Fibroblast of skin of back (primary cell): ENCODE results near the gene RAET1E. TPM values are rescaled to one million over a fixed set of nuclear protein-coding genes. Genes with fewer than 3 reads are reported as not detected.
"Not testable (repeated sequence)": the region's sequence is repeated elsewhere in the genome, so short reads cannot be mapped to it uniquely, and the experiment has no call there.

Source experiments
- DNase-seq: peaks from one replicate; pipeline ENCODE4 v3.0.0-alpha.2; 2013
- polyA plus RNA-seq, 2 experiments: library from polyadenylated mRNA; unstranded; fragments of 120-200 nt; gene quantifications; one replicate each; pipeline ENCODE4 v1.2.1, GENCODE V29; 2013; ENCODE audit not compliant: insufficient read length in 2 of 2

The RAET1E gene, protein sequence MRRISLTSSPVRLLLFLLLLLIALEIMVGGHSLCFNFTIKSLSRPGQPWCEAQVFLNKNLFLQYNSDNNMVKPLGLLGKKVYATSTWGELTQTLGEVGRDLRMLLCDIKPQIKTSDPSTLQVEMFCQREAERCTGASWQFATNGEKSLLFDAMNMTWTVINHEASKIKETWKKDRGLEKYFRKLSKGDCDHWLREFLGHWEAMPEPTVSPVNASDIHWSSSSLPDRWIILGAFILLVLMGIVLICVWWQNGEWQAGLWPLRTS
- not detected for polyA plus RNA-seq (2013, experiment 1 of 2; ENCODE audit: insufficient read length)
- not detected for polyA plus RNA-seq (2013, experiment 2 of 2; ENCODE audit: insufficient read length)

DNA sequence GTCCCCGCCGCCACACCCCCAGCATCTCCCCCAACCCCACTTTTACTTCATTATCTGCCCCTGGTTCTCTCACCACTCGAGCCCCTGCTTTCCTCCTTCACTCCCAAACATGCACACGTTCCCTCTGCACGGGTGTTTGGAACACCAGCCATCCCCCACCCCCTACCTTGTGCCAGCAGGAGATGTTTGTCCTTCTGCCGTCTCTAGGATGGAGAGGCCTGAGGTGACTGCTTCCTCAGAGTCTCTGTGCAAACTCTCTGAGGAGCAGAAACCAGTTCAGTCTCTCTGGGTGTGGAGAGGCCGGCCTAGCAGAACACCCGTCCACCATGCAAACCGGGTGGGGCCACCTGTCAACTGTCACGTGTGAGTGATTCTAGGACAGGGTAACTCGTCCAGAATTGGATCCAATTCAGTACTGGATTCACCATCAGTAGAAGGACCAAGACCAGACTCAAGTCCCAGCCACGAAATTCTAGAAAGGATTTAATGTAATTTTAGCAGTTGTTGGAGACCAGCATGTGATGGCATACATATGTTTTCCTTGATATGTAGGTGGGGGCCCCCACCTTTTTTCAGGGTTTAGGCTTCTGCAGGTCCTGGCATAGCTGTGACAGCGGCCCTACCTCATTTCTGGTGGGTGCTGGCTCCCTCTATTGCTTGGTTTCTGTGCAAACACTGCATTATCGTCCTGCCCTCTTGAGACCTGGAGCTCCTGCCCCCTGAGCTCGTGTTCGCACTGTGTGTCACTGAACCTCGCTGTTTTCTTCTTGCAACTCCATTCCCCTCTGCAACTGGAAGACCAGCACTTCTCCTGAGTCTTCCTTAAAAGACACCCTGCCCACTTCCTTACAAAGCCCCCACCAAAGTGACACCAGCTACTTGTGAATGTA lies at the start of gene RAET1E:
Gene RAET1E (minus strand): TSS at position 259 of the 890 bp plus-strand sequence. CDS start 7,212 bp downstream, outside the sequence.
- DNase-seq, result no peak

DNA sequence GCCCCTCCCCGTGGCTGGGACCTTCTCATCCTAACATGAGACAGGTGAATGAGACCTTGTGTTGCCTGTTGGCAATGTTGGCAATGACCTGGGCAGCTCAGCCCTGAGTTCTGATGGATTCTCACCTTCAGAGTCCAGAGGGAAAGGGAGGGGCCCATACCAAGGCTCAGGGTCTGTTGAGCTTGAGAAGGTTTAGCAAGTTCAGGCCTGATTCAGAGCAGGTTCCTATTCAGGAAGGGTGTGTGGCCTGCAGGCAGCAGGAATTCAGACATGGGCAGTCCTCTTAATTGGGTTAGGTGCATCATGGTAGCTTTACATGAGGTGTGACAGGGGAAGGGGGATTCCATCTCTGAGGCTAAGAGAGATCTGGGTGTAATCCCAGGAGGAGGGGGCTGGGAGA lies 49.6 kb upstream of the RAET1E start:
- not testable (repeated sequence) for DNase-seq

DNA sequence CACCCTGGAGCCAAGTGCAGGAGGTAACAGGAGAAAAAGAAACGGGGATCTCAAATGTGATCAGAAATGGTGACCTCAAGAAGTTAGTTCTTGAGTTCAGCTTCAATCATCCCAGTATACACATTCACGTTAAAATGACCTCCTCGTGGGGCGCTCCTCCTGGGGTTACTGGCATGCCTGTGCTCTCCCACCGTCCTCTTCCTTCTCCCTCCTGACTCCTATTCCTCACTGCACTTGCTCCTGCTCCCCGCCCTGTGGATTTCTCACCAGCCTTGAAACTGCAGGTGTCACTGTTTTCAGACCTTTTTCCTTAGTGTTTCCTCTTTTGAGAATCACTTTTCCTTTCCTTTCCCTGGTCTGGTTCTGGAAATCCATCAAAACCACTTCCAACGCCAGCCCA lies 48.7 kb upstream of the RAET1E start:
- not testable (repeated sequence) for DNase-seq

DNA sequence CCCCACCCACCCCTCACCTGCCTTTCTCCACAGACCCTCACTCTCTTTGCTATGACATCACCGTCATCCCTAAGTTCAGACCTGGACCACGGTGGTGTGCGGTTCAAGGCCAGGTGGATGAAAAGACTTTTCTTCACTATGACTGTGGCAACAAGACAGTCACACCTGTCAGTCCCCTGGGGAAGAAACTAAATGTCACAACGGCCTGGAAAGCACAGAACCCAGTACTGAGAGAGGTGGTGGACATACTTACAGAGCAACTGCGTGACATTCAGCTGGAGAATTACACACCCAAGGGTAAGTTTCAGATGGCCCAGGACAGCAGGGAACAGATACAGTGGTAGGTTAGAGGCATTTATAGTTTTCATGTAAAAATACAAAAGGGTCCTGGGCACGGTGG lies 47.4 kb upstream of the RAET1E start:
- DNase-seq, result not testable (repeated sequence)

DNA sequence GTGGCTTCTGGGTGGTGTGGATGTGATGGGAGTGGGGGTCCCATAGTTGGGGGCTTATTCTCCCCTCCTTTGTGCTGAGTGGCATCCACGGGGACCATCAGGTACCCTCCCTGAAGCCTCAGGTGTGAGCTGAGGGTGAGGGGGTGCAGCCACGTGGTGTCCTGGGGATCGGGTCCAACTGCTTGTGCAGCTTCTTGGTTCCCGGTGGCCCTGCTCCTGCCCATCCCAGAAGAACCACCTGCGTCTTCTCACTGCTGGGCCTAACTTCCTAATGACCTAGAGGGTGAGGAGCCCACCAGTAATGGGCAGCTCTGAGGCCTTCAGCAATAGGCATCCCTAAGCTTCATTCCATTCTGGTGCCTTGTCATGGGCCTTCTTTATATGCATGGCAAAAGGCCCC lies 45.4 kb upstream of the RAET1E start:
- not testable (repeated sequence) for DNase-seq

DNA sequence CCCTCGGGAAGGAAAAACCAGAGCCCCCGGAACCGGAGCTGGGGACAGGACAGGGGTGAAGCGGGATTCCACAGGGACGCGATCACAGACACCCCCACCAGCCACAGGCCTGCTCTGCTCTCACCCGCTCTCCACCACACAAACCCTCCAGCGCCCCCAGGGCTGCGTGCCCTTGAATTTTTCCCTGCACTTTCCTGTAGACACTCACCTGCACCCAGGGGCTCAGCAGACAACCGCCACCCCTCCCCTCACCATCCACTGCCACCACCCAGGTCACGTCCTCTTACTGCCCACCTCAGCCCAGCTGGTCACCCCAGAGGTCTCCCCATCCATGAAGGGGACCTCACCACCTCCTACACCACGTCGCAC lies 44.5 kb upstream of the RAET1E start:
- DNase-seq, result no peak

DNA sequence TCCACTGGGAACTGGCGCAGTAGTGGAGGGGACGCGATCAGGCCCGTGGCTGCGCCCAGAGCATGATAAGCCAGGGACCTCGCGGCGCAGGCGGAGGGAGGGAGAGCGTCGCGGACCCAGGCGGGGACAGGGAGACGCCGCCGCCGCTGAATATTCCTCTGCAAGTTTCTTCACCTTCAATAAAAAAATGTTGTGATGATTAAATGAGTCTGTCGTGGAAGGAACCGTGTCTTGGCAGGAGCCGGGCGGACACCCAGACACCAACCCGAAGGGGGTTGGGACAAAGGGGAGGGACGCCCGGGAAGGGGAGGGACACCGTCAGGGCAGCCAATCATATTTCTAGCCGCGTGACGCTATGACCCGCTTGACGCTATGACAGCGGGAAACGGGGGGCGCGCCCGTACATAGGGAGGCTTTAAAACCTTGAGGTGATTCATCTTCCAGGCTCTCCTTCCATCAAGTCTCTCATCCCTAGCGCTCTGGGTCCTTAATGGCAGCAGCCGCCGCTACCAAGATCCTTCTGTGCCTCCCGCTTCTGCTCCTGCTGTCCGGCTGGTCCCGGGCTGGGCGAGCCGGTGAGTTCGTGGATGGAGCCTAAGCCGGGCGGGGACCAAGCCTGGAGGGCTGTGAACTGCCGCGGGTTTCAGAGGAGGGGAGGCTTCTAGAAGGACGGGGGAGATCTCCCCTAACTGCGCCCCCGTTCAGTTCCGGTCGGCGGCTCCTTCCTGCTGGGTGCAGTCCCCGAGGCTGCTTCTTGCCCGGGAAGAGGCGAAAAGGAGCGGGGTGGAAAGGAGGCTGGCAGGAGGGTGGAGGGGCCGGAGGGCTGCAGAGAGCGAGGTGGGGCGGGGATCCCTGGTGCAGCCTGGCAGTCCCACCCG lies 43.9 kb upstream of the RAET1E start, which contains the start of gene ULBP2:
Gene ULBP2 (plus strand): TSS at position 432 of the 878 bp plus-strand sequence. CDS start 59 bp downstream, at position 491.
- DNase-seq, result peak; percentile 97

DNA sequence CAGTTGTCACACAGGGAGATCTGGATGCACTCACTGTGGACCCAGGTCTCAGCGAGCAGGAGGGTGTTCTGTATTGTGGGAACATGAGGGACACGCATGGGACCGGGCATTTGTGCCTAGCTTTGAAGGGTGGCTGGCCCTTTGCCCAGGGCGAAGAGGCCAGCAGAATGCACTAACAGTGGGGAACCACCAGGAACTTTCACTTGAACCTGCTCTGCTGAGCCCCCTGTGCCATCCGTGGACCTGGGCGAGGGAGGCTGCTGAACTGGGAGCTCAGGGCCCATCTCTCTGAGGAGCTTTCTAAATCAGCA lies 42.7 kb upstream of the RAET1E start:
- no peak for DNase-seq

DNA sequence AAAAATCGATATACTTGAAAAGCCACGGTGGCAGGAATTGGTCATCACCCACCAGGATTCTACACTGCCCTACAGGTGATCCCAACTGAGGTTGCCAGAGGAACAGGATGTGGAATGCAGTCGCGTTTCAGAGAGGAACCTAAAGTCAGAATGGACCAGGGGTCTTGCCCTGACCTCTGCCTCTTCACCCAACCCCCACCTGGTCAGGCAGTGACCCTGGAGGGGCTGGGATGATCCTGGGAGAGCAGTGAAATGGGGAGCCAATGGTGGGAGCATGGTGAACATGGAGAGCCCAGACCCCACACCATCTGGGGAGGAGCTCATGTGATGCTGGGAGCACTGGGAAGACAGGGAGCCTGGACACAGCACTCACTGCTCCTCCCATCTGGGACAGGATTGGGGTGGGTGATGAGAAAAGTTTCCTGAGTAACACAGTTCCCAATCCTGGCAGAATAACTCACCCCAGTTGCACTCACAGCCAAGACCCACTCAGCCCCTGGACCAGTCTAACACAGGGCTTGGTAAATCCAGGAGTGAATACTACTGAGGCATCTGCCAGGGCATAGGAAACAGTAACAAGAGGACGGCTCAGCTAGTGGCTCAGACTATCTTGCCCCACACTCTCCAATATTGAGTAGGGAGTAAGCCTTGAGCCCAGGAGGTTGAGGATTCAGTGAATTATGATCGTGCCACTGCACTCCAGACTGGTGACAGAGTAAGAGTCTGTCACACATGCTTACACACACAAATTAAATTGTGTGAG lies 42.2 kb upstream of the RAET1E start:
- no peak for DNase-seq

DNA sequence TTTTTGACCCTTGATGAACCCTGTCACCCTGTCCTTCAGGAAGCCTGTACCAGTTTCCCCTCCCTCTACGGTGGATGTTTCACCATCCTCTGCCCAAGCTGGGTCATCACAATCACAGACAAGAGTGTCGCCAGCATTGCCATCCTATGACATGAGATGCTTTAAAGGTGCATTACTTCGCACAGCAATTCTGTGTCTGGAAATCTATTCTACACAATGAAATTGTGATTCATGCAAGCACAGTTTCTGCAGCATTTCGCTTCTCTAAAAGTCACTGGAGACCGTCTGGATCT lies 41.4 kb upstream of the RAET1E start:
- DNase-seq, result no peak

DNA sequence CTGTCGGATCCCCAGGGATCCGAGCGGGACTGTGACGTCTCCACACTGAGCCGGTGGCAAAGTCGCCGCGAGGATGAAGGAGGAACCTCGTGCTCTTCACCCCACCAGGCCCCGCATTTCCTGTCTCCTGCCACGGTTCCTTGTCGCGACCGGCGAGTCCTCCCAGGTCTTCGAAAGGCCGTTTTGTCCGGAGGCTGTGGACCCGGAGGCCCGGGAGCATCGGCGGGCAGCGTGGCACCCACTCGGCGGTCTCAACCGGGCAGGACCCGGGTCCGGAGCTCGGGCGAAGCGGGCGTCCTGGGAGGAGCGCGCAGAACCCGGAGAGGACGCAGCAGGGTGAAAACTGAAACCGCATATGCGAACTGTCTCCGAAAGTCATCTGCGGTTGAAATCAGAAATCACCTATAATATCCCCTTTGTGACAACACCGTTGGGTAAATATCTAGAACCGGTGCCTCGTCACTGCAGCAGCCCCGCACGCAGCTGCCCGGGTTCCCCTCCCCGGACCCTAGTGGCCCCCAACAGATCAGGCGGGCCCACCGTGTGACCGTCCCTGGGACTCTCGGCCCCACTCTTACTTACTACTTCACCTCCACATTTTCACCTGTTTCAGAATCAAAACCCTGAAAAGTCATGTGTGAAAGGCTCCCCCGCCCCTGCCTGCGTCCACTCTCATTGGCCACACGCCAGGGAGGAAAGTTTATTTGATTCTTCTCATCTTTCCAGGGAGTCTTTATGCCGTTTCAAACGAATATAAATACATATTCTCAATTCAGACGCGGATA lies 40.9 kb upstream of the RAET1E start:
- peak; percentile 12 for DNase-seq

DNA sequence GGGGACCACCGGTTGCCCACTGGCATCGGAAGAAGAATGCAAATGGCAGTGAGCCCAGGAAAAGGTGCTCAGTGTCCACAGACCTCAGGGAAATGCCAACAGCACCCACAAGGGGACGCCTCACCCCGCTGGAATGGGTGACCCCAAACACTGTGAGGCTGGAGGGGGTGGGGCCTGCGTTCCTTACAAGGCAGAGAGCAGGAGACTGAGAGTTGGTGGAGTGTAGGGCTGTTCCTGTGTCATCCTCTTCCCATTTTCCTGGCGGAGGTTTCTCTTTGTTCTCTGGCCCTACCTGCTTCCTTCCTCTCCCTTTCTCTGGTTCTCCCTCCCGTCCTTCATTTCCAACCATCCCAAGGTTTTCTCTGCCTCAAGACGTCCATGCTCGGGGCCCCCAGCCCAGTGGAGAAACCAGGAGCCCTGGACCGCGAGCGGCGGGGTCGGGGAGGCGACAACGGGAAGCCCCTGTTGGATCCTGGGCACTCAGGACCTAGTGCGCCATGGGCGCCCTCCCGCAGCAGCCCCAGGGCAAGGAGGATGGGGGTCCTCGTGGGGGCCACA lies 40.2 kb upstream of the RAET1E start:
- not testable (repeated sequence) for DNase-seq

DNA sequence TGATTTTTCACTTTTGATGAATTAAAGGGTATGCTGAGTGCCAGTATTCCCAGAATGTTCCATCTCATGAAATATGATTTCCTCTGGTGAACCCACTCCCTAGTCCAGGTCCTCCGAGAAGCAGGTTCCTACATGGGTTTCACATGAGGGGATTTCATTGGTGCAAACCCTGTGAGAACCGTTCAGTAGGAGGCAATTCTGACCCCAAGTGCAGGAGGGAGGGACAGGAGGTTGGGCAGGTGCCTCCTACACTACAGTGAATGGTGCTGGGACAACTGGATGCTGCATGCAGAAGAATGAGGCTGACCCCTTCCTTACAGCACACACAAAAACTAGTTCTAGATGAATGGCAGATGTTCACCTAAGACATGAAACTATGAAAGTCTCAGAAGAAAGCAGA lies 38.8 kb upstream of the RAET1E start:
- no peak for DNase-seq

DNA sequence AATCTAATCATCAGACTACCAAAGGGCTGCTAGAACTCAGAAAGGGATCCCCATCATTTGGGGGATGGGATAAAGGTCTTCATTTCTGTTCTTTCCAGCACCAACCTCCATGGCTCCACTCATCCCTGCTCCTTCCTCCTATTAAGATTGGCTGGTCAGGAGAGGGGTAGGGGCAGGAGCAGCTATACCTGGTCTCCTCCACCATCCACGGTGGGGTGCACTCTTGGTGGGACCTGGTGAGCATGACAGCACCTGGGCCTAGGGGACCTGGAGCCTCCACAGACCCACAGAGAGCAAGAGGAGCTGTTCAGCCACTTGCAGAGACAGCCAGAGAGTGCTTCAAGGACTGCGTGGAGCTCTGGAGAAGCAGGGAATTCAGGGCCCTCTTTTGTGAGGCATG lies 37.8 kb upstream of the RAET1E start:
- no peak for DNase-seq

DNA sequence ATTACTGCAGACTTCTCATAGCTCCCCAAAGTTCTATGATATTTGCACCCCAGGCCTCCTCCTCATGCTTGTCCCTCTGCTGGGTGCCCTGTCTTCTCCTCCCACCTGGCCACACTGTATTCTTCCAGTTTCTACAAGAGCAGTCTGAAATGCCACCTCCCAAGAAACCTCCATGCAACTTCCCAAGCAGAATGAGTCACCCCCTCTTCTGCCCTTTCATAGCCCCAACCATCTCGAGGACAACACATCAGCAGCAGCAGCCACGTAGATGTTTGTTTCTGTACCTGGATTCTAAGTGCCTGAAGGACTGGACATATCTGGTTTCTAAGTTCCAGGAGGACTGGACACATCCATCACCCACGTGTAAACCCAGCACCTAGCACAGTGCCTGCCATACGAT lies 37.3 kb upstream of the RAET1E start:
- no peak for DNase-seq

DNA sequence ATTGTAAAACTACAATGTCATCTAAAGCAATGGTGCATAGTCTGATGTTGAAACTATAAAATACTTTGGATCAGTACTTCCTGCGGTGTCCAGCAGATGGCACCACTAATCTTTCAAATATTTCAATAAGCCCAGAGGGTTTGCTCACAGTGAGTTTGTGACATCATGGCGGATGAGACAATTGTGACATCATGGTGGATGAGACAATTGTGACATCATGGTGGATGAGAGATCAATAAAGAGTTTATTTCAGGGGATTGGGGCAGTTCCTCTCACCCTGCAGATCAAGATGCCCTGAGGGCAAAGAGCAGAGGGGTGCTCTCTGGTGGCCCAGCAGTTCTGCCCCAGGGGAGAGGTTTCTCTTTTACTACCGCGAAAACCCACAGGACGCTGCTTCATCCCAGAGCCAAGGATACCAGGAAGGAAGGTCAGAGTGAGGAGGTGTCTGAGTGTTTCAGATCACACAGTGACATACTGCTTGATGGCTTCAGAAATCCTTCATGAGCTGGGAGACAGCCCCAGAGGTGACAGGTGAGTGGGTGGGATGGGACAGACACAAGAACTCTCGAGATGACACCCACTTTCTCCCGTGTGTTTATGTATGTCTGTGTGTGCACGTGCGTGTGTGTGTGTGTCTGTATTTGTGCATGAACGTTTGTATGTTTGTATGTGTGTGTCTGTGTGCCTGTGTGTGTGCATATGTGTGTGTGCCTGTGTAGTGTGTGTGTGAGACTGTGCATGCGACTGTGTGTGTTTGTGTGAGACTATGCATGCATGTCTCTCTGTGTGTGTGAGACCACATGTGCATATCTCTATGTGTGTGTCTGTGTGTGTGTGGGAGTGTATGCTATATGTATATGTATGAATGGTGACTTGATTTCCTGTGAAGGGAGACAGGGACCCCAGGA lies 36.6 kb upstream of the RAET1E start:
- peak; percentile 72 for DNase-seq

DNA sequence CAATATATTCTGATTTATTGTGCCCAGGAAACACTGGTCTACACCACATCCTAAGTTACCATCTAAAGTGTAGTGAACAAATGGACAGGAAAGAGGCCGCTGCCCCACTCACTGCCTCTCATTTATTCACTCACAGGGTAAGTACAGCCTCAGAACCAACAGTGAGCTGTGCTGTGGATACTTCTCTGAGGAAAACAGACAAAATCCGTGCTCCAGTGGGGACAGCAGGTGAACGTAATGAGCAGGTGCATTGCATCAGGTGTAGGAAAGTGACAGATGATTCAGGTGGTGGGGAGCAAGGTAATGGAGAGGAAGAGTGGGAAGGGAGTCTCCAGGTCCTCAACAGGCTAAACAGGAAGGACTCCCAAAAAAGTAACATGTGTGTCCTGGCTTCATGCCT lies 35.5 kb upstream of the RAET1E start:
- DNase-seq, result no peak

DNA sequence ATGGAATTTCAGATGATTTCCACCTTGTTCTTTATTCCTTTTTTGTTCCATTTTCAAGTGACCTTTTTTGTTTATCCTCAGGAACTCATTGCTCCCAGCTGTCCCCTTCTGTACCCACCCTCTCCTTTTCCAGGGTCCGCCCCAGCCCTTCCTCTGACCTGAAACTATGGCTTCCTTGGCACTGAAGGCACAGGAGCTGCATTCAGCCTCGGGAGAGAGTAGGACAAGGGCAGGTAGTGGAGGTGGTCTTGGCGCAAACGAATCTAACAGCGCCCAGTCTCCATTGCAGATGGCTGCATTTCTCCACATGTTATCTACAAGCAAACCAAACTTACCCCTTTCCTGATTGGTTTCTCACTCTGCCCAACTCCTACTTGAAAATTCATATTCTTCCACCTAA lies 35.1 kb upstream of the RAET1E start:
- no peak for DNase-seq

DNA sequence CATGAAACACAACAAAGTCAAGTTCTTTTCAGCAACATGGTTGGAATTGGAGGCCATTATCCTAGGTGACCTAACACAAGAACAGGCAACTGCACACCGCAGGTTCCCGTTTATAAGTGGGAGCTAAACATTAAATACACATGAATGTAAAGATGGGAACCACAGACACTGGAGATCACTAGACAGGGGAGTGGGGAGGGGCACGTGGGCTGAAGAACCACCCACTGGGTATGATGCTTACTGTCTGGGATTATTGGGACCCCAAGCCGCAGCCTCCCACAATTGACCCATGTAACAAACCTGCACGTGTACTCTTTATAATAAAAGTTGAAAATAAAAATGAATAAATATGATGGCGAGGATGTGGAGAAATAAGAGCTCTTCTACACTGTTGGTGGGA lies 33.6 kb upstream of the RAET1E start:
- DNase-seq, result no peak

DNA sequence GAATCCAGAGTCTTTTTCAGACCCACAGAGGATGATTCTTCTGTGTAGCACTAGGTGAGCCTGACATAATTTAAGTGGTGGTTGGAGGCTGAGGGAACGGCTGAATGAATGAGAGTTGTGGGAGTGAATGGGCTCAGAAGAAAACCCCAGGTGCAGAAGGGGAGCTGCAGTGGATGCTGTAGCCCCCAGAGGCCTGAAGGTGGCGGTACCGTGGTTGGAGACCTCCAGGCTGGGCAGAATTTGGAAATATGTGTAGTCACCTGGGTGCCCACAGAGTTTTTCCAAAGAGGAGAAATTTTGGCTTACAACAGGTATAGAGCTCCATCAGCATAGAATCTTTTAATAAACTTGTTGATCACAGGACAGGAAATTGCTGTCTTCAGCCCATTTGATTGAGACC lies 31.5 kb upstream of the RAET1E start:
- no peak for DNase-seq
